Neural crest cell (in vitro differentiated cells): Measurements from ENCODE around the gene ANKHD1. TPM values are rescaled to one million over a fixed set of nuclear protein-coding genes. Genes with fewer than 3 reads are reported as not detected.
A peak's percentile ranks its signal among the peaks of the same experiment; 100 is the strongest.

ENCODE experiments used
- DNase-seq: peaks from one replicate; pipeline ENCODE4 v3.0.0; 2021; ENCODE audit warnings: low read depth, mixed read lengths, low spot score
- H3K27ac Mint-ChIP-seq: one replicate; pipeline ENCODE4 v1.8.0; 2021; ENCODE audit warnings: mild to moderate bottlenecking, mixed read lengths; ENCODE audit not compliant: unreplicated experiment
- H3K27me3 Mint-ChIP-seq: 2 replicates; pipeline ENCODE4 v1.8.0; 2021; ENCODE audit warnings: low read depth, mild to moderate bottlenecking, mixed read lengths
- H3K36me3 Mint-ChIP-seq: 2 replicates; pipeline ENCODE4 v1.8.0; 2021; ENCODE audit warnings: low read depth, mild to moderate bottlenecking, mixed read lengths
- H3K4me1 Mint-ChIP-seq: 2 replicates; pipeline ENCODE4 v1.8.0; 2021; ENCODE audit warnings: mixed read lengths
- H3K4me3 Mint-ChIP-seq: one replicate; pipeline ENCODE4 v1.8.0; 2021; ENCODE audit warnings: mild to moderate bottlenecking, mixed read lengths
- H3K9me3 Mint-ChIP-seq: 2 replicates; pipeline ENCODE4 v1.8.0; 2021; ENCODE audit warnings: mixed read lengths
- CTCF ChIP-seq: fragments of 200-600 bp; sonication (generic); conservative IDR thresholded peaks from 2 replicates; pipeline ENCODE4 v1.5.0; 2021; ENCODE audit warnings: antibody characterized with exemption, mild to moderate bottlenecking
- total RNA-seq: library from RNA; stranded (reverse); gene quantifications from 2 replicates; pipeline ENCODE4 v1.2.1, GENCODE V29; 2021

The ANKHD1 gene
- total RNA-seq, 1 donor from 2014 or later, result 152 TPM

GRCh38 chr5:140564196-140565023 is 162.8 kb downstream of the ANKHD1 start, which contains the start of the genes APBB3 and SLC35A4:
APBB3 (minus strand) TSS chr5:140564598; CDS start chr5:140564245, 353 bp downstream.
SLC35A4 (plus strand) TSS chr5:140564828; CDS start chr5:140567170, 2,342 bp downstream.
- H3K36me3 Mint-ChIP-seq, result peaks cover 3% of the 10 kb centered on the region
- H3K27me3 Mint-ChIP-seq, result no peaks in the 10 kb centered on the region
- DNase-seq, result peak; percentile 83
- peaks cover 33% of the 10 kb centered on the region for H3K4me1 Mint-ChIP-seq
- H3K9me3 Mint-ChIP-seq, result no peaks in the 10 kb centered on the region
- TF ChIP-seq CTCF, result no peak
- H3K4me3 Mint-ChIP-seq, result peak within 1 kb of the TSS; percentile 98
- peak within 1 kb of the TSS; percentile 97 for H3K27ac Mint-ChIP-seq

GRCh38 chr5:140565024-140565779 is 163.6 kb downstream of the ANKHD1 start:
- TF ChIP-seq CTCF, result no peak
- peak overlapping the region; percentile 97 for H3K27ac Mint-ChIP-seq
- H3K9me3 Mint-ChIP-seq, result no peaks in the 10 kb centered on the region
- H3K4me3 Mint-ChIP-seq, result peak overlapping the region; percentile 98
- no peak for DNase-seq
- peaks cover 33% of the 10 kb centered on the region for H3K4me1 Mint-ChIP-seq
- H3K36me3 Mint-ChIP-seq, result peaks cover 3% of the 10 kb centered on the region
- H3K27me3 Mint-ChIP-seq, result no peaks in the 10 kb centered on the region

GRCh38 chr5:140565780-140566095 is 164.1 kb downstream of the ANKHD1 start:
- H3K27ac Mint-ChIP-seq, result no peak overlapping the region
- no peak for DNase-seq
- H3K4me1 Mint-ChIP-seq, result peaks cover 33% of the 10 kb centered on the region
- no peaks in the 10 kb centered on the region for H3K27me3 Mint-ChIP-seq
- TF ChIP-seq CTCF, result no peak
- peak overlapping the region; percentile 98 for H3K4me3 Mint-ChIP-seq
- H3K36me3 Mint-ChIP-seq, result peaks cover 3% of the 10 kb centered on the region
- H3K9me3 Mint-ChIP-seq, result no peaks in the 10 kb centered on the region

- peaks cover 33% of the 10 kb centered on the region for H3K4me1 Mint-ChIP-seq
- peaks cover 3% of the 10 kb centered on the region for H3K36me3 Mint-ChIP-seq
- no peaks in the 10 kb centered on the region for H3K9me3 Mint-ChIP-seq
- no peaks in the 10 kb centered on the region for H3K27me3 Mint-ChIP-seq
- H3K27ac Mint-ChIP-seq, result no peak overlapping the region
- TF ChIP-seq CTCF, result no peak
- DNase-seq, result no peak
- peak overlapping the region; percentile 72 for H3K4me3 Mint-ChIP-seq
Measured at GRCh38 chr5:140566665-140567064, 165.0 kb downstream of the ANKHD1 start.

- Mint-ChIP-seq H3K27me3 (no peaks in the 10 kb centered on the region), H3K9me3 (no peaks in the 10 kb centered on the region), H3K27ac (no peak overlapping the region), H3K36me3 (peaks cover 3% of the 10 kb centered on the region), H3K4me3 (peak overlapping the region; percentile 79), H3K4me1 (peaks cover 33% of the 10 kb centered on the region)
- no peak for TF ChIP-seq CTCF
- no peak for DNase-seq
Measured at GRCh38 chr5:140567136-140567818, 165.6 kb downstream of the ANKHD1 start.
